HG03571 (cell line): ENCODE measurements around the gene TUFT1.
"Not testable (repeated sequence)": the region's sequence is repeated elsewhere in the genome, so short reads cannot be mapped to it uniquely, and the experiment has no call there.

ENCODE experiments used
- ATAC-seq: cut with Tn5 transposase; IDR thresholded peaks from one replicate; pipeline ENCODE4 v1.9.1; 2021; ENCODE audit not compliant: unreplicated experiment

The TUFT1 gene

GRCh38 chr1:151578941-151579340, 38.8 kb downstream of the TUFT1 start:
- ATAC-seq, result no peak

DNA sequence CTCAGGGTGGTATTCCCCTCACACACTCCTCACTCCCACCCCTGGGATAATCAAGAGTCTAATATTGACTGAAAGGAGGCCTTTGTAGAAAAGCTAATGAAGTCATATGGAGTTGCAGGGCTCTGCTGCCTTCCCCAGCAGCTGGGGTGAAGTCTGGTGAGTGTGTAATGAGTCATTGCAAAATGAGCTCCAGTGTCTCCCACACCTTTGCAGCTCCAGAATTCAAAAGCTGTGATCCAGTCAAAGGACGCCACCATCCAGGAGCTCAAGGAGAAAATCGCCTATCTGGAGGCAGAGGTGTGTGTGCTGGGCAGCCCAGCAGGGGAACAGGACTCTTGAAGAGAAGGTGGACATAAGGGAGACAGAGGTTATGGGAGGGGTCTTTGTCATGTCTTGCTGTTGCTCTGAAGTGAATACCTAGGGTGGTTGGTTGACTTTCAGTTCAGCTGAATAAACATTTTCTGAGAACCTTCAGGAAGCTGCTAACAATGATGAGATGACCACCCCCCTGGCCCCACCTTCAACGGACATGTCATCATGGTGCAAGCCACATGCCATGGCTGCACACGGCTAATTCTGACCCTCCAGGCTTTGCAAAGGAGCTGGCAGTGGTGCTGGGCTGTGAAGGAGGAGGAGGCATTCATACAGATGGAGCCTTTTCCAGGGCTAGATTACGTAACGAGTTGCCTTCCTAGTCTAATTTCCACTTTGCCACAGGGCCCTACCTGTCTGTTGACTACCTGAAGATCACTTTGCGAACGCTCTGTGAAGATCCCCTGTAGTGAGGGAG, 39.5 kb downstream of the TUFT1 start:
- no peak for ATAC-seq

- no peak for ATAC-seq
Observed at GRCh38 chr1:151581451-151581850, 41.3 kb downstream of the TUFT1 start.

- ATAC-seq, result no peak
Observed at GRCh38 chr1:151581921-151582320, 41.8 kb downstream of the TUFT1 start.

GRCh38 chr1:151583796-151584195, 43.7 kb downstream of the TUFT1 start:
- ATAC-seq, result no peak

DNA sequence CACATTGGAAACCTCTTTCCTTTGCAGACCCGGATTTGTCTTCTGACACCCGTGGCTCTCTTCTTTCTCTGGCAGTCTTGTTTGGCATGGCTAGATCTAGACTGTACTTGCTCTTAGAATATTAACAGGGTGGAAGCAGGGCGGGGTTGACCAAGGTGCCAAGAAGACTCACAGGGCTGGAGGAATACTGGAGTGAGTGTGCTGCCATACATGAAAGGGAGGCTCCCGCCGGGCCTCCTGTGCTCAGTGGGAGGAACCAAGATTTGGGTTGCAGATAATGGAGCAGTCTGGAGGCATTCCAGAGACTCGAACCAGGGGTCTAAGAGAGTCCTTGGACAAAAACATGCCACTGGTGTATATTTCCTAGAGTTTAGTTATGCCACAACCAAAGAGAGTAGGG, 44.2 kb downstream of the TUFT1 start:
- no peak for ATAC-seq

GRCh38 chr1:151584780-151585179, 44.7 kb downstream of the TUFT1 start:
- ATAC-seq, result no peak

GRCh38 chr1:151585622-151586021, 45.5 kb downstream of the TUFT1 start:
- ATAC-seq, result no peak

- ATAC-seq, result no peak
Observed at GRCh38 chr1:151590961-151591360, 50.9 kb downstream of the TUFT1 start.

GRCh38 chr1:151593730-151594129, 53.6 kb downstream of the TUFT1 start:
- no peak for ATAC-seq

DNA sequence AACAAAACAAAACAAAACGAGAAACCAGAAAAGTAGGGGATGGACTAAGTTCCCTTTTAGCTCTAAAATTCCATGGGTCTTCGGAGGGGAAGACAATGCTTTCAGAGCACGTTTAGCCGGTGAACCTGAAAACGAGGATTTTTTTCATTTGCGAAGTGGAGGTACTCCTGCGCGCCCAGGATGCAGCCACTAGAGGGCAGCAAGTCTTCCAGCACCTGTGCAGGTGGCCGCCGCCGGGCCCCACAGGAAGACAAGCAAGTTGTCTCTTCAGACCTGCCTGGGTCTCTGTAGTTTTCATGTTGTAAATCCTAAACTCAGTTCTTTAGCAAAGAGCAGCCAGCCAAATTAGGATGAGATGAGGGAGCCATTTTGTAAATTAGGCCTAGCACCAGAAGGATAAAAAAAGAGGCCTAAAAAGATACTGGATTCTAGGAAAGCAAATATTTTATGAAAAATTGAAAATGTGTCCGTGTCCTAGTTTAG, 54.1 kb downstream of the TUFT1 start:
- ATAC-seq, result no peak

- ATAC-seq, result no peak
Observed at GRCh38 chr1:151596166-151596953, 56.3 kb downstream of the TUFT1 start.

- not testable (repeated sequence) for ATAC-seq
Observed at GRCh38 chr1:151602550-151602949, 62.4 kb downstream of the TUFT1 start.

GRCh38 chr1:151604291-151604690, 64.2 kb downstream of the TUFT1 start:
- ATAC-seq, result no peak

GRCh38 chr1:151606384-151606783, 66.3 kb downstream of the TUFT1 start:
- ATAC-seq, result no peak

DNA sequence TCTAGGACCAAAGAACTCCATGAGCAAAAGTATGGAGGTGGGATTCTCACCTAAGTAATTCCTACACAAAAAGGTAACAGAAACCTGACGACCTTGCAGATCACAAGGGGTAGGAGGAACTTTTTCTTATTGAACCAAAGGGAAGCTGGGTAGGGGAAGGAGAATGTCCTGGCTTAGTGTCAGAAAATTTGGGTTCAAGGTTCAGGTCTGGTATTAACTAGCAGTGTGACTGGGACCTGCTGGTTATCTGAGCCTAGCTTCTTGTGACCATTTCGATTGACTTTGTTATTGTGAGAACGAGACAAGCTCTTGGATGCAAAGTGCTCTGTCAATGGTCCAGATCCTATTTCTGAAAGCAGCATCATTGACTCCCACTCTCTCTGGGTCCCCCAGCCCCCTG, 66.7 kb downstream of the TUFT1 start:
- no peak for ATAC-seq

DNA sequence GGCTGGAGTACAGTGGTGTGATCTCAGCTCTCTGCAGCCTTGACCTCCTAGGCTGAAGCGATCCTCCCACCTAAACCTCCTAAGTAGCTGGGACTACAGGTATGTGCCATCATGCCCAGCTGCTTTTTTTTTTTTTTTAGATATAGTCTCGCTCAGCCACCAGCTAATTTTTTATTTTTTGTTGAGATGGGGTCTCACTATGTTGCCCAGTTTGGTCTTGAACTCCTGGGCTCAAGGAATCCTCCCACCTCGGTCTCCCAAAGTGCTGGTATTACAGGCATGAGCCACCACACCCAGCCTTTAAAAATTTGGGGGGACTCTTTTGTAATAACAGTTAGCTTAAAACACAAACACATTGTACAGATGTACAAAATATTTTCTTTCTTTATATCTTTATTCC, 70.0 kb downstream of the TUFT1 start:
- no peak for ATAC-seq

- ATAC-seq, result no peak
Observed at GRCh38 chr1:151611288-151611790, 71.2 kb downstream of the TUFT1 start.

DNA sequence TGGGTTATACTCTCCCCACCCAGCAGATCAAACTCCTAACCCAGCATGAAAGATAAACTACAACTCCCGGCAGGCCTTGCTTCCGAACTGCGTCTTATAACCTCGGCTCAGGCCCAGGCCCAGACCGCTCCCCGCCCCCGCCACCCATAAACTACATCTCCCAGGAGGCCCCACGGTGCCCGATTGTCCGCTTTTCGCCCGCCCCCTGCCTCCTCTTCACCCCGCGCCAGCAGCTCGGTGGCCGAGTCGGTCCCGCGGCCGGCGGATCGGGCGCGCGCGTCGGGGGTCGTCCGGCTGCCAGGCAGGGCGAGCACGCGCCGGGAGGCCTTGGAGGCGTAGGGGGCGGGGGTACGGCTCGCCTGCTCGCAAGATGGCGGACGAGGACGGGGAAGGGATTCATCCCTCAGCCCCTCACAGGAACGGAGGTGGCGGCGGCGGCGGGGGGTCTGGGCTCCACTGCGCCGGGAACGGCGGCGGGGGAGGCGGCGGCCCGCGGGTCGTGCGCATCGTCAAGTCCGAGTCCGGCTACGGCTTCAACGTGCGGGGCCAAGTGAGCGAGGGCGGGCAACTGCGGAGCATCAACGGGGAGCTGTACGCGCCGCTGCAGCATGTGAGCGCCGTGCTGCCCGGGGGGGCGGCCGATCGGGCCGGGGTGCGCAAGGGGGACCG, 71.9 kb downstream of the TUFT1 start, which contains the start of gene SNX27:
SNX27 (plus strand) TSS at position 219 of the 669 bp plus-strand sequence; CDS start at position 371, 152 bp downstream.
- ATAC-seq, result peak; percentile 87

DNA sequence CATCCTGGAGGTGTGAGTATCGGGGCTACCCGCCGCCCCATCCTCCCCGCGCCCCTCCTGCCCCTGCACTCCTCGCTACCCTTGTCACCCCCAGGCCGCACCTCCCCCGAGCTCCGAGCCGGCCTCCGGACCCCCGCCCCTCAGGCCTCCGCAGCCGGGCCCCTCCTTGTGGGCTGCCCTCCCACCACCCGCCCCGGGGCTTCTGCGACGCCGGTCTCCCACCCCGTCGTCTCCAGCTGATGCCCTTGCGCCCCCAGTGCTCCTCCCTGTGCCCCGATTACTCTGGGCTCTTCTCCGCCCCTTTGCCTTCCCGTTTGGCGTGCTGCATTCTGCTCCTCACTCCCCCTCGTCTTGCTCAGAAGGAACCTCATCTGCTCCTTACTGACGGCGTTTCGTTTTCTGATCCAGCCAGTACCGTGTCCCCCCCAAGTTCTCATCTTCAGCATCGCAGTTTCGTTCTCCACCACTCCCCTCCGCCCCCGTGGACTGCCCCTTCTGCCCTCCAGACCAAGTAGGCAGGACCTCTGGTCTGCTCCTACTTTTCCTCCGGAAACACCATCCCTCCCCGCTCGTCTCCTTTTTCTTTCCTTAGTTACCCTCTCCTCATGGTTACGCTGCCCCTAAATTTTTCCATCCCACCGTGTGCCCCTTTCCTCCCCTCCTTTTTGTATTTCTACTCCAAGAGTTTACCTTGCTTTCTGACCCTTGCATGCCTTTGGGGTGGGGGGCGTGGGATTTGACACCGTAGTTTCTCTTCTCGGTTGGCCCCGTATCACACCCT, 72.6 kb downstream of the TUFT1 start:
- no peak for ATAC-seq
